Neural cell (in vitro differentiated cells): Measurements from ENCODE around the gene ZMIZ2. TPM values are rescaled to one million over a fixed set of nuclear protein-coding genes. Genes with fewer than 3 reads are reported as not detected.
"Not testable (repeated sequence)": the region's sequence is repeated elsewhere in the genome, so short reads cannot be mapped to it uniquely, and the experiment has no call there.

ENCODE experiments used
- H2AFZ ChIP-seq: fragments of 200-600, 300-800 bp; sonication (generic), shearing (Covaris generic); 2 replicates; pipeline ENCODE4 v1.6.0; 2014; ENCODE audit warnings: low read depth, mild to moderate bottlenecking, antibody characterized with exemption, low read length, moderate library complexity
- H3F3A ChIP-seq: fragments of 200-600 bp; shearing (Covaris generic); 2 replicates; pipeline ENCODE4 v1.6.1; 2016; ENCODE audit warnings: mild to moderate bottlenecking, moderate library complexity, mixed read lengths, antibody characterized with exemption, low read length; ENCODE audit not compliant: insufficient read depth, poor library complexity, severe bottlenecking
- H3K27ac ChIP-seq: fragments of 200-600, 300-800 bp; sonication (generic), shearing (Covaris generic); 2 replicates; pipeline ENCODE4 v1.5.1; 2014; ENCODE audit warnings: mild to moderate bottlenecking, low read length, moderate library complexity
- H3K27me3 ChIP-seq: fragments of 300-800, 200-600 bp; sonication (generic), shearing (Covaris generic); 2 replicates; pipeline ENCODE4 v1.6.0; 2014; ENCODE audit warnings: mild to moderate bottlenecking, low read depth, low read length, moderate library complexity; ENCODE audit not compliant: insufficient read depth
- H3K36me3 ChIP-seq: fragments of 300-800, 200-600 bp; sonication (generic), shearing (Covaris generic); 2 replicates; pipeline ENCODE4 v1.5.1; 2014; ENCODE audit warnings: mild to moderate bottlenecking, antibody characterized with exemption, low read length, moderate library complexity; ENCODE audit not compliant: insufficient read depth
- H3K4me2 ChIP-seq: fragments of 300-800, 200-600 bp; sonication (generic), shearing (Covaris generic); 2 replicates; pipeline ENCODE4 v1.6.0; 2014; ENCODE audit warnings: mild to moderate bottlenecking, low read length
- H3K4me3 ChIP-seq: fragments of 300-800, 200-600 bp; sonication (generic), shearing (Covaris generic); 2 replicates; pipeline ENCODE4 v1.5.1; 2014; ENCODE audit warnings: mild to moderate bottlenecking, low read length, moderate library complexity
- H3K79me2 ChIP-seq: fragments of 200-600 bp; shearing (Covaris generic); replicated peaks from 2 replicates; pipeline ENCODE4 v1.6.0; 2014; ENCODE audit warnings: mild to moderate bottlenecking, low read length, moderate library complexity; ENCODE audit not compliant: insufficient read depth
- H3K9ac ChIP-seq: fragments of 300-800, 200-600 bp; sonication (generic), shearing (Covaris generic); 2 replicates; pipeline ENCODE4 v1.6.1; 2016; ENCODE audit warnings: mild to moderate bottlenecking, low read length, mixed read lengths
- H3K9me2 ChIP-seq: fragments of 200-600 bp; shearing (Covaris generic); 2 replicates; pipeline ENCODE4 v1.6.1; 2016; ENCODE audit warnings: mild to moderate bottlenecking, low read length, mixed read lengths; ENCODE audit not compliant: insufficient read depth
- H3K9me3 ChIP-seq: fragments of 200-600, 300-800 bp; sonication (generic), shearing (Covaris generic); 2 replicates; pipeline ENCODE4 v1.6.1; 2016; ENCODE audit warnings: mild to moderate bottlenecking, mixed run types, low read length, moderate library complexity, mixed read lengths
- H4K20me1 ChIP-seq: fragments of 200-600 bp; shearing (Covaris generic); 2 replicates; pipeline ENCODE4 v1.6.1; 2016; ENCODE audit warnings: mild to moderate bottlenecking, mixed run types; ENCODE audit not compliant: insufficient read depth
- CTCF ChIP-seq: fragments of 450-650 bp; IDR thresholded peaks from 2 replicates; pipeline ENCODE4 v1.5.1; 2014; ENCODE audit warnings: antibody characterized with exemption, mild to moderate bottlenecking, moderate library complexity; ENCODE audit not compliant: poor library complexity, severe bottlenecking
- EP300 ChIP-seq: fragments of 450-650 bp; conservative IDR thresholded peaks from 2 replicates; pipeline ENCODE4 v1.6.1; 2014; ENCODE audit warnings: antibody characterized with exemption, mild to moderate bottlenecking, moderate library complexity; ENCODE audit not compliant: poor library complexity, severe bottlenecking
- EZH2 ChIP-seq: fragments of 200-600, 300-800 bp; shearing (Covaris generic), sonication (generic); IDR thresholded peaks from 2 replicates; pipeline ENCODE4 v1.6.1; 2014; ENCODE audit warnings: antibody characterized with exemption, low read length, borderline replicate concordance, mild to moderate bottlenecking; ENCODE audit not compliant: insufficient read depth, poor library complexity, severe bottlenecking
- MXI1 ChIP-seq: fragments of 450-650 bp; conservative IDR thresholded peaks from 2 replicates; pipeline ENCODE4 v1.6.1; 2014; ENCODE audit warnings: antibody characterized with exemption, mild to moderate bottlenecking; ENCODE audit not compliant: poor library complexity, severe bottlenecking
- POLR2AphosphoS5 ChIP-seq: IDR thresholded peaks from 2 replicates; pipeline ENCODE4 v1.6.1; 2012
- RAD21 ChIP-seq: fragments of 450-650 bp; conservative IDR thresholded peaks from 2 replicates; pipeline ENCODE4 v1.6.1; 2014; ENCODE audit warnings: antibody characterized with exemption, mild to moderate bottlenecking, moderate library complexity
- REST ChIP-seq: IDR thresholded peaks from 2 replicates; pipeline ENCODE4 v1.6.1; 2012; ENCODE audit warnings: borderline replicate concordance
- SMC3 ChIP-seq: fragments of 450-650 bp; conservative IDR thresholded peaks from 2 replicates; pipeline ENCODE4 v1.6.1; 2014; ENCODE audit warnings: antibody characterized with exemption, mild to moderate bottlenecking, moderate library complexity; ENCODE audit not compliant: poor library complexity
- TAF1 ChIP-seq: IDR thresholded peaks from 2 replicates; pipeline ENCODE4 v1.6.1; 2012; ENCODE audit warnings: low read depth
- polyA plus RNA-seq: library from polyadenylated mRNA; depleted of rRNA; stranded (reverse); fragments of >200 nt; gene quantifications from 2 replicates; pipeline ENCODE4 v1.2.3, GENCODE V29; 2014

ZMIZ2 gene
- polyA plus RNA-seq, 1 donor from 2014 or later: 18.3 TPM

GRCh38 chr7:44700322-44700721, 48.3 kb upstream of the ZMIZ2 start (continued):
- TF ChIP-seq EP300: no peak

GRCh38 chr7:44703391-44703790, 45.3 kb upstream of the ZMIZ2 start:
- not testable (repeated sequence) for H2AFZ ChIP-seq, H3K9me3 ChIP-seq, H4K20me1 ChIP-seq, H3K4me3 ChIP-seq, H3K36me3 ChIP-seq, H3K4me2 ChIP-seq, H3K27ac ChIP-seq, H3K27me3 ChIP-seq, H3K9me2 ChIP-seq, H3K9ac ChIP-seq, H3K79me2 ChIP-seq, H3F3A ChIP-seq

- no peaks in the 10 kb centered on the region for H4K20me1 ChIP-seq
- no peaks in the 10 kb centered on the region for H3K79me2 ChIP-seq
- H3K4me2 ChIP-seq: no peak overlapping the region
- no peaks in the 10 kb centered on the region for H3K36me3 ChIP-seq
- no peak overlapping the region for H3K4me3 ChIP-seq
- no peaks in the 10 kb centered on the region for H3K9me3 ChIP-seq
- H3K9ac ChIP-seq: no peak overlapping the region
- H3K27ac ChIP-seq: no peak overlapping the region
- H3K27me3 ChIP-seq: no peaks in the 10 kb centered on the region
- TF ChIP-seq EZH2: no peak
- no peak for TF ChIP-seq EP300
- no peak for TF ChIP-seq MXI1
- no peaks in the 10 kb centered on the region for H3F3A ChIP-seq
- no peaks in the 10 kb centered on the region for H3K9me2 ChIP-seq
- H2AFZ ChIP-seq: no peak overlapping the region
Observed at GRCh38 chr7:44703921-44704320, 44.7 kb upstream of the ZMIZ2 start.

- H3K36me3 ChIP-seq: no peaks in the 10 kb centered on the region
- H3K9ac ChIP-seq: no peak overlapping the region
- H3K27ac ChIP-seq: no peak overlapping the region
- TF ChIP-seq REST: no peak
- TF ChIP-seq TAF1: no peak
- TF ChIP-seq SMC3: no peak
- TF ChIP-seq EZH2: no peak
- TF ChIP-seq POLR2AphosphoS5: no peak
- no peak for TF ChIP-seq CTCF
- no peak for TF ChIP-seq MXI1
- no peak for TF ChIP-seq RAD21
- no peak for TF ChIP-seq EP300
- no peak overlapping the region for H3K4me3 ChIP-seq
- H3K4me2 ChIP-seq: no peak overlapping the region
- no peaks in the 10 kb centered on the region for H3K9me2 ChIP-seq
- H3K79me2 ChIP-seq: no peaks in the 10 kb centered on the region
- H3K9me3 ChIP-seq: no peaks in the 10 kb centered on the region
- H3K27me3 ChIP-seq: no peaks in the 10 kb centered on the region
- no peak overlapping the region for H2AFZ ChIP-seq
- no peaks in the 10 kb centered on the region for H4K20me1 ChIP-seq
- no peaks in the 10 kb centered on the region for H3F3A ChIP-seq
Observed at GRCh38 chr7:44705434-44705833, 43.2 kb upstream of the ZMIZ2 start.
